ENCODE measurements around the gene TOR1B.
A peak's percentile ranks its signal among the peaks of the same experiment; 100 is the strongest.
"Not testable (repeated sequence)": the region's sequence is repeated elsewhere in the genome, so short reads cannot be mapped to it uniquely, and the experiment has no call there.

TOR1B gene, protein sequence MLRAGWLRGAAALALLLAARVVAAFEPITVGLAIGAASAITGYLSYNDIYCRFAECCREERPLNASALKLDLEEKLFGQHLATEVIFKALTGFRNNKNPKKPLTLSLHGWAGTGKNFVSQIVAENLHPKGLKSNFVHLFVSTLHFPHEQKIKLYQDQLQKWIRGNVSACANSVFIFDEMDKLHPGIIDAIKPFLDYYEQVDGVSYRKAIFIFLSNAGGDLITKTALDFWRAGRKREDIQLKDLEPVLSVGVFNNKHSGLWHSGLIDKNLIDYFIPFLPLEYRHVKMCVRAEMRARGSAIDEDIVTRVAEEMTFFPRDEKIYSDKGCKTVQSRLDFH

GRCh38 chr9:129802833-129803675 is at the start of gene TOR1B:
TSS of gene TOR1B (plus strand) at chr9:129803184. CDS start at chr9:129803213, 29 bp downstream.
- DNase-seq = peak; percentile 48 to 94 (median 84)

DNA sequence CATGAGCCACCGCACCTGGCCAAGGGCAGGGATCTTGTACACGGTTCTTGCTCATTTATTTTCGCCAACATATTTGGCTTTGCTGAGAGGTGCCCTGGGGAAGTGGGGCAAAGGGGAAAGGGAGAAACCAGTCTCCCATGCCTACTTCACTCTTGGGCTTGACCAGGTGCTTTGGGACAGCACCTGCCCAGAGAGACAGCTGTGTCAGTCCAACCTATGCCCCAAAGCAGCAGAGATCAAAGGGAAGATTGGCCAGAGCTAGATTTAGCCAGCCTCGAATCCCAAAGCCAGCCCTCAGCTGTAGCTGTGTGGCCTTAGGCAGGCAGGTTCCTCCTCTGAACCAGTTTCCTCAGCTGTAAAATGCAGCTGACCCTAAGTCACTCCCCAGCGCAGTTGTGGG is 47.8 kb upstream of the TOR1B start:
- no peak for DNase-seq

DNA sequence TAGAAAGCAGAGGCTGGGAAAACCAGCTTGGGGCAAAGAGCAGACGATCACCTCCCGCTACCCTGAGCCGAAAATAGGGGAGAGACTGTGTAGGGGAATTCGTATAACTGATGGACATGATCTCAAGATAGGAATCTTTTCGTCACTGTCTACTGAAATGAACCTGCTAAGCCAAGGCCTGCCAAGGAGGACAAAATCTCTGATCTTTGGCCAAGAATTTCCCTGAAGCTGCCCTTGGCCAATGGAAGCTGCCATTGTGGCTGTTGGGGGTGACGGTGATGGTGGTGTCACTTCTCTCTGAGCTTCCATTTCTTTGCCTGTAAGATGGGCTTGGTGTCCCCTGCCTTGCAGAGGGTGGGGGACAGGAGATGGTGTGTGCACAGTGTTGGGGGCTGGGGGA is 46.8 kb upstream of the TOR1B start:
- DNase-seq = no peak

DNA sequence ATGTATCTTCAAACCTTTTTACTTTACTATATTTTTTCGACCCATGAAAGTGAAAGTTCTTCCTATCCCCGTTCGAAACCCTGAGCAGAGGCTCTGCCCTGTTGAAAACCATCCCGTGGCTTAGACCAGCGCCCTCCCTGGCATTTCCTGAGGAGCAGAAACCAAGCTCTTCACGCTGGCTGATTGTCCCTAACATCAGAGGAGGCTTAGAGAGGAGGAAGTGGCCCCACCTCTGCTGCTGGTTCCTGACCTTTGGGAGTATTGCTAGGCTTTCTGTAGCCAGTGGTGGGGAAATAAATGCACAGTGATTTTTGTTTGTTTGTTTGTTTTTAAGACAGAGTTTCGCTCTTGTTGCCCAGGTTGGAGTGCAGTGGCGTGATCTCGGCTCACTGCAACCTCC is 45.9 kb upstream of the TOR1B start:
- no peak for DNase-seq

GRCh38 chr9:129759319-129759718 is 43.7 kb upstream of the TOR1B start:
- DNase-seq = no peak

DNA sequence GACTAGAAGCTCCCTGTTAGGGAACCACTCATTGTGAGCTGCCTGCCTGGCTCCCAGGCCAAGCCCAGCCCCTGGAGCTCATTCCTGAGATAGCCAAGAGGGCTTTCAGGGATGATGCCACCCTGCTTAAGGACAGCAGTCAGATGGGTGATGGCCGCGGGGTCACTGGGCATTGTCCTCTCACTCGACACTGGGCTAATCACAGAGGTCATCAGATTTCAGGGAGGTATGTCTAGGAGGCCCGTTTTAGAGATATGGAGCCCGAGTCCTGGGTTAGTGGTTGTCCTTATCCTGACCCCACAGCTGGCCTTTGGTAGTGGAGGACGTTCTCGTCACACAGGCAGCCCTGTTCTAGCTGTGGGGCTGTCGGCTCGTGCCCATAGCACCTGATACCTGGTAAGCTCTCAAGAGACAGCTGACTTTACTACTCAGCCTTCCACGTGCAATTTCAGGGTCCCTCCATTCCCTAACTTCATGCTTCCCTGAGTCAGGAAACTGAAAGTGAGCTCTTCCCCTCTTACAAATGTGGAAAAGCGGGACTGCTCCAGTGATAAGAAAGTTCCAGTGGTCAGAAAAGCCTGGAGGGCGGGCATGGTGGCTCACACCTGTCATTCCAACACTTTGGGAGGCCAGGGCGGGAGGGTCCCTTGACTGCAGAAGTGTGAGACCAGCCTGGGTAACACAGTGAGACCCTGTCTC is 43.0 kb upstream of the TOR1B start:
- DNase-seq = no peak

DNA sequence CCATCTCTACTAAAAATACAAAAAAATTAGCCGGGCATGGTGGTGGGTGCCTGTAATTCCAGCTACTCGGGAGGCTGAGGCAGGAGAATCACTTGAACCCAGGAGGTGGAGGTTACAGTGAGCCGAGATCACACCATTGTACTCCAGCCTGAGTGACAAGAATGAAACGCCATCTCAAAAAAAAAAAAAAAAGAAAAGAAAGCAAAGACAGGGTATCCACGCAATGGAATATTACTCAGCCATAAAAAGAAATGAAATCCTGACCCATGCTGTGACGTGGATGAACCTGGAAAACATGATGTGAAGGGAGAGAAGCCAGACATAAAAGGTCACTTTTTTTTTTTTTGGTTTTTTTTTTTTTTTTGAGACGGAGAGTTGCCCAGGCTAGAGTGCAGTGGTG is 42.2 kb upstream of the TOR1B start:
- DNase-seq = not testable (repeated sequence)

DNA sequence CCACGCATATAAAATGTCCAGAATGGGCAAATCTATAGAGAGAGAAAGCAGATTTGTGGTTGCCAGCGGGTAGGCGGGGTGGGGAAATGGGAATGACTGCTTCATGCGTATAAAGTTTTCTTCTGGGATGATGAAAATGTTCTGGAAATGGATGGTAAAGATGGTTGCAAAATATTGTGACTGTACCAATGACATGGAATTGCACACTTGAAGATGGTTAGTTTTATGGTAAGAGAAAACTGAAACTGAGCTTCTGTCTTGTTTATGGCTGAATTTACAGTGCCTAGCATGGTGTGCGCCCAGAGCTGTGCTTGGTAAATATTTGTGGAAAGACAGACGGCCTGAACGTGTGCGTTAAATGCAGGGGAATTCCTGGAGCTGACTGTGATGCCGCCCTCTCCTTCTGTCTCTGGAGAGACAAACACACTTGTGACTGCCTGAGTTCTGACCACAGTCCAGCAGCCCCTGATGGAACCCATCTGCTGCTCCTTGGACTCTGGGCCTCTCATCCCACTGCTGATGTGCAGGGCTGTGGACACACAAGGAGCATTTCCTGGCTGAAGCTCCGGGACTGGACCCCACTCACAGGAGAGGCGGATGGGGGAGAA is 41.6 kb upstream of the TOR1B start:
- DNase-seq = no peak

DNA sequence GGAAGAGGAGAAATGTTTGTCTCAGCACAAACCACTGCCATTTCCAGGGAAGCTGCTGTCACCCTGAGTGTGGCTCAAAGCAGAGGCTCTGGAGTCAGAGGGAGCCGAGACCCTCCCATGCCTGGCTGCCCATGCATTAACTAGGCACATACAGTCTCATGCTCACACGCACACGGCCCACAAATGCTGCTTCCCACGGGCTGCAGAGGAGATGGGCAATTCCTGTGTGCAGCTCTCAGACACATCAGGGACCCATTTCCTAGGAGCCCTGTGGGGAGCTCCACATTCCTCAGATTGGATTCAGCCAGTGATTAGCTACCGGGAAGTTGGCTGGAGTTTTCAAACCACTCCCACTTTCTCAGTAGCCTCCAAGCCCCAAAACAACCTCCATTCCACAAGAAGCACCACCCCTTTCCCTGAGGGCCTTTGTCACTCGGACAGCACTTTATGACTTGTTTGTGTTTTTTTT is 41.0 kb upstream of the TOR1B start:
- no peak for DNase-seq

DNA sequence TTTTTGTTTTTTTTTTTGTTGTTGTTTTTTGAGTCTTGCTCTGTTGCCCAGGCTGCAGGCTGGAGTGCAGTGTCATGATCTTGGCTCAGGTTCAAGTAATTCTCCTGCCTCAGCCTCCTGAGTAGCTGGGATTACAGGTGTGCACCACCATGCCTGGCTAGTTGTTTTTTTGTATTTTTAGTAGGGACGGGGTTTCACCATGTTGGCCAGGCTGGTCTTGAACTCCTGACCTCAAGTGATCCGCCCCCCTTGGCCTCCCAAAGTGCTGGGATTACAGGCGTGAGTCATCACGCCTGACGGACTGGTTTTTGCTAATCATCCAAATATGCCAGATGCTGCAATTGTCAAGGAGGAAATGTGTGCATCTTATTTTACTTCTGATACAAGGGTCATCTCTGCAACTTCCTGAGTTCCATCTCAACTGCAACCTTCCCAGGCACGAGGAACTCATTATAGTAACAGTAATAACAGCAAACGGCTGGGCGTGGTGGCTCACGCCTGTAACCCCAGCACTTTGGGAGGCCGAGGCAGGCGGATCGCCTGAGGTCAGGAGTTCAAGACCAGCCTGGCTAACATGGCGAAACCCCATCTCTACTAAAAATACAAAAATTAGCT is 40.5 kb upstream of the TOR1B start:
- DNase-seq = not testable (repeated sequence)

- DNase-seq = no peak
These were observed 39.7 kb upstream of the TOR1B start for GRCh38 chr9:129762985-129763926.

DNA sequence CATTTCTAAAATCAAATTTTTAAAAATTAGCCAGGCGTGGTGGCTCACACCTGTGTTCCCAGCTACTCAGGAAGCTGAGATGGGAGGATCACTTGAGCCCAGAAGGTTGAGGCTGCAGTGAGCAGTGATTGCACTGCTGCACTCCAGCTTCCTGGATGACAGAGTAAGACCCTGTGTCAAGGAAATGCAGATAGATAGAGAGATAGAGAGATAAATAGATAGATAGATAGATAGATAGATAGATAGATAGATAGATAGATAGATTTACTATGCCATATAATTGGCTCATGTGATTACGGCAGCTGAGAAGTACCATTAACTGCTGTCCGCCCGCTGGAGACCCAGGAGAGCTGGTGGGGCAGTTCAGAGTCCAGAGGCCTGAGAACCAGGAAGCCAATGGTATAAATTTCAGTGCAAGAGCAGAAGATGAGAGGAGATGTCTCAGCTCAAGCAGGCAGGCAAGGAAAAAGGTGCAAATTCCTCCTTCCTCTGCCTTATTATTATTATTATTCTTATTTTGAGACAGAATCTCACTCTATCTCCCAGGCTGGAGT is 37.1 kb upstream of the TOR1B start:
- DNase-seq = no peak

GRCh38 chr9:129768486-129768885 is 34.5 kb upstream of the TOR1B start:
- no peak for DNase-seq

- DNase-seq = no peak
These were observed 33.3 kb upstream of the TOR1B start for GRCh38 chr9:129769669-129770068.

DNA sequence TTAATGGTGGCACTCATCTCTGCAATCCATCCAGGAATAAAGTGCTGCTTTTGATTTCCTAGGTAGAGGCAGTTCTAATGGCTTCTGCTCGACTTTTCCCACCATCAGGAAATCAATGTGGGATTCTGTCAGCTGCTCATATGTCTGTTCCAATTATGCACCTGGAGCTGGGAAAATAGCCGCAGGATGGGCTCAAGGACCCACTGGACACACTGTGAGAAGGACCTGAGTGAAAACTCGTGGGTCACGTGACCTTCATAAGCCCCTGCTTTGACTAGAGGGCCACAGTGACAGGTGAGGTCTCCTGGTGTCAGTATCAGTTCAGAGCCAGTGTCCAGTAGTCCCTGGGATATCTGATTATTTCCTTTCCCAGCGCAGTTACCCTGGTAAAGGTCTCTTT is 32.2 kb upstream of the TOR1B start:
- DNase-seq = no peak

DNA sequence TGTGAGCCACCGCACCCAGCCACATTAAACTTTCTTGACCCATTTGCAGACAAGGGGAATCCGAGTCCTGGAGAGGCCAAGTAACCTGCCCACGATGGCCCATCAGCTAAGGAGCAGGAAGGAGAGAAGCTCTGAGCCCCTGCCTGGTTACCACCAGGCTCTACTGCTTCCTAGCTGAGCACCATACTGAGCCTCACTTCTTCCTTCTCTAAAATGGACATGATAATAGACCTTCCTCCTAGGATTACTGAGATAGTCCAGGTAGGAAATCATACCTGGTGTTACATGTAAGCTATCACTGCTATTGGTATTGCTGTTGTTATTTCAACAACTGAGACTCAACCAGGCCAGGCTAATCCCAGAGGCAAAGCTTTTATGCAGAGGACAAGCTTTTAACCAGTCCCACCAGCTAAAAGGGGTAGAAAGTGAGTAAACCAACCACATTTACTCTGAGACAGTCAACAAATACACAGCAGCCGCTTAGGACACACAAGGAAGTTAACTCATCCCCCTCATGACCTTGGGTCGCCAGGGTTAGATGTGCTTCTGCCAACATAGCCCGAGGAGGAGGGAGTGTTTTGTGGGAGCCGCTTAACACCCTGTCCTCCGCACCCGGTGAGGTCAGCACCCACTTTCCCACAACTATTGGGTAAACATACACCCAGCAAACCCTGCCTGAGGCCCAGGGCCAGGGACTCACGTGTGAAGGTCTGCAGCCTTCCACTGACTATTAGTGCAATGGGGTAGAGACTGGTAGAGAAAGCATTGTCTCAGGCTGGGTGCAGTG is 29.5 kb upstream of the TOR1B start:
- DNase-seq = no peak

- DNase-seq = no peak
These were observed 28.1 kb upstream of the TOR1B start for GRCh38 chr9:129774791-129775447.

GRCh38 chr9:129775448-129775798 is 27.6 kb upstream of the TOR1B start:
- DNase-seq = no peak

All from hypothalamus (tissue), 51 donors.